IPS-NIHi7 (cell line): ENCODE results near the gene GPRASP1.

Source experiments
- DNase-seq: peaks from one replicate; pipeline ENCODE4 v3.0.0; 2012; ENCODE audit warnings: mixed read lengths; ENCODE audit errors: extremely low spot score

Gene GPRASP1

DNA sequence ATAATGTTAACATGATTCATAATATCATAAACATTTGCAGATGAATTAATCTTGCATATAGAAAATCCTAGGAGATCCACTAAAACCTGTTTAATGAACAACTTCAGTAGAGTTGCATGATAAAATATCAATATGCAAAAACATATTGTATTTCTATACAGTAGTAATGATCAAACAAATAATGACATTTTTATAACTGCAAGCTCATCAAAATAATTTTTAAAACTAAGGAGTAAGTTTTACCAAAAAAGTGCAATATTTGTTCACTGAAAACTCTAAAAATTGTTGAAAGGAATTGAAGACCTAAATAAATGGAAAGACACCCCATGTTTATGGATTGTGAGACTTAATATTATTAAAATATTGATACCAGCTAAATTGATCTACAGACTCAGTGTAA is 45.0 kb downstream of the GPRASP1 start:
- no peak for DNase-seq

DNA sequence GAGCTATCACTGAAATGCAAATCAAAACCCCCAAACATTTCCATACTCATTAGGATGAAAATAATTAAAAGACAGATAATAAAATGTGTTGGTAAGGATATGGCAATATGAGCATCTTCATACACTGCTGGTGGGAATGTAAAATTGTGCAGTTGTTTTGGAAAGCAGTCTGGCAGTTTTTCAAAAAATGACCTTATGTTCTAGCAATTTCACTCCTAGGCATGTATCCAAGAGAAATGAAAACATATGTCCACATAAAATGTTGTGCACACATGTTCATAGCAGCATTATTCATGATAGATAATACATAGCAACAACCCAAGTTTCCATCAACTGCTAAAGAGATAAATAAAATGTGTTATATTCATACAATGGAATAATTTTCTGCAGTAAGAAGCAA is 46.2 kb downstream of the GPRASP1 start:
- DNase-seq = no peak
